Endodermal cell (in vitro differentiated cells): Measurements from ENCODE around the gene MLLT6. TPM values are rescaled to one million over a fixed set of nuclear protein-coding genes. Genes with fewer than 3 reads are reported as not detected.
A peak's percentile ranks its signal among the peaks of the same experiment; 100 is the strongest.

Experiments used
- DNase-seq: peaks from one replicate; pipeline ENCODE4 v3.0.0-alpha.2; 2017
- H3K27ac ChIP-seq: 2 replicates; pipeline ENCODE4 v1.5.1; 2013; ENCODE audit warnings: mild to moderate bottlenecking, low read depth, low read length, moderate library complexity
- H3K27me3 ChIP-seq: 2 replicates; pipeline ENCODE4 v1.6.1; 2013; ENCODE audit warnings: mild to moderate bottlenecking, low read length, moderate library complexity; ENCODE audit not compliant: insufficient read depth, control insufficient read depth, poor library complexity, severe bottlenecking
- H3K36me3 ChIP-seq: 2 replicates; pipeline ENCODE4 v1.7.0; 2013; ENCODE audit warnings: mild to moderate bottlenecking, low read length, moderate library complexity; ENCODE audit not compliant: control insufficient read depth, insufficient read depth
- H3K4me1 ChIP-seq: one replicate; pipeline ENCODE4 v1.7.0; 2013; ENCODE audit warnings: low read length; ENCODE audit not compliant: control insufficient read depth, insufficient read depth
- H3K4me3 ChIP-seq: 2 replicates; pipeline ENCODE4 v1.5.1; 2013; ENCODE audit warnings: mild to moderate bottlenecking, low read length, moderate library complexity
- H3K9ac ChIP-seq: 2 replicates; pipeline ENCODE4 v1.6.1; 2013; ENCODE audit warnings: mild to moderate bottlenecking, low read length, moderate library complexity; ENCODE audit not compliant: poor library complexity, severe bottlenecking; ENCODE audit errors: extremely low read depth
- H3K9me3 ChIP-seq: 2 replicates; pipeline ENCODE4 v1.6.1; 2013; ENCODE audit warnings: mild to moderate bottlenecking, low read length, moderate library complexity; ENCODE audit not compliant: control insufficient read depth
- H3K27ac Mint-ChIP-seq: 2 replicates; pipeline ENCODE4 v1.8.0; 2020; ENCODE audit warnings: mixed read lengths
- H3K27me3 Mint-ChIP-seq: 2 replicates; pipeline ENCODE4 v1.8.0; 2021; ENCODE audit warnings: mild to moderate bottlenecking, mixed read lengths; ENCODE audit not compliant: insufficient read depth
- H3K36me3 Mint-ChIP-seq: 2 replicates; pipeline ENCODE4 v1.8.0; 2020; ENCODE audit warnings: low read depth, mixed read lengths
- H3K4me1 Mint-ChIP-seq: 2 replicates; pipeline ENCODE4 v1.8.0; 2020; ENCODE audit warnings: mixed read lengths
- H3K4me3 Mint-ChIP-seq: 2 replicates; pipeline ENCODE4 v1.8.0; 2020; ENCODE audit warnings: mild to moderate bottlenecking, moderate library complexity, mixed read lengths
- H3K9me3 Mint-ChIP-seq: 2 replicates; pipeline ENCODE4 v1.8.0; 2020; ENCODE audit warnings: mild to moderate bottlenecking, mixed read lengths
- WGBS, 2 experiments: methylation state at CpG; one replicate each; pipeline versions ENCODE4 v1.1.5 to v1.1.7; 2013; ENCODE audit warnings: missing lambda C conversion rate in 2 of 2, mixed read lengths in 1 of 2; ENCODE audit not compliant: insufficient coverage in 1 of 2, insufficient read length in 1 of 2; 5-methylcytosine and 5-hydroxymethylcytosine counted together
- total RNA-seq, 2 donors: library from RNA; stranded (reverse); fragmentation: NEBNext Ultra II Directional in 1 of 2; extraction: Animal tissue kit (Norgen Biotek cat#: 25700) in 1 of 2; gene quantifications; 2 replicates in 1 of 2; 3 replicates in 1 of 2; pipeline ENCODE4 v1.2.1, GENCODE V29; 2021
- TF ChIP-seq, protein P1 (sequence below): fragments of 200-600 bp; sonication (generic); conservative IDR thresholded peaks from 2 replicates; pipeline ENCODE4 v1.5.0; 2021; ENCODE audit warnings: antibody characterized with exemption, mild to moderate bottlenecking

Gene MLLT6
- total RNA-seq, 2 donors from 2014 or later, result 112 to 127 TPM

GRCh38 chr17:38732376-38733281 is 27.6 kb downstream of the MLLT6 start:
- H3K4me3 Mint-ChIP-seq, result no peak overlapping the region
- H3K9me3 Mint-ChIP-seq, result no peaks in the 10 kb centered on the region
- no peak overlapping the region for H3K27ac ChIP-seq

GRCh38 chr17:38733282-38733981 is 28.4 kb downstream of the MLLT6 start:
- Mint-ChIP-seq H3K4me1 (peaks cover 11% of the 10 kb centered on the region), H3K27me3 (peaks cover 2% of the 10 kb centered on the region), H3K36me3 (peaks cover 37% of the 10 kb centered on the region), H3K4me3 (no peak overlapping the region), H3K9me3 (no peaks in the 10 kb centered on the region), H3K27ac (peak overlapping the region; percentile 46)
- DNase-seq, result no peak
- H3K36me3 ChIP-seq, result peaks cover 48% of the 10 kb centered on the region
- TF ChIP-seq, protein P1, sequence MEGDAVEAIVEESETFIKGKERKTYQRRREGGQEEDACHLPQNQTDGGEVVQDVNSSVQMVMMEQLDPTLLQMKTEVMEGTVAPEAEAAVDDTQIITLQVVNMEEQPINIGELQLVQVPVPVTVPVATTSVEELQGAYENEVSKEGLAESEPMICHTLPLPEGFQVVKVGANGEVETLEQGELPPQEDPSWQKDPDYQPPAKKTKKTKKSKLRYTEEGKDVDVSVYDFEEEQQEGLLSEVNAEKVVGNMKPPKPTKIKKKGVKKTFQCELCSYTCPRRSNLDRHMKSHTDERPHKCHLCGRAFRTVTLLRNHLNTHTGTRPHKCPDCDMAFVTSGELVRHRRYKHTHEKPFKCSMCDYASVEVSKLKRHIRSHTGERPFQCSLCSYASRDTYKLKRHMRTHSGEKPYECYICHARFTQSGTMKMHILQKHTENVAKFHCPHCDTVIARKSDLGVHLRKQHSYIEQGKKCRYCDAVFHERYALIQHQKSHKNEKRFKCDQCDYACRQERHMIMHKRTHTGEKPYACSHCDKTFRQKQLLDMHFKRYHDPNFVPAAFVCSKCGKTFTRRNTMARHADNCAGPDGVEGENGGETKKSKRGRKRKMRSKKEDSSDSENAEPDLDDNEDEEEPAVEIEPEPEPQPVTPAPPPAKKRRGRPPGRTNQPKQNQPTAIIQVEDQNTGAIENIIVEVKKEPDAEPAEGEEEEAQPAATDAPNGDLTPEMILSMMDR, result no peak
- no peak overlapping the region for H3K27ac ChIP-seq
- H3K27me3 ChIP-seq, result no peaks in the 10 kb centered on the region
- no peak overlapping the region for H3K4me3 ChIP-seq
- no peak overlapping the region for H3K9ac ChIP-seq
- H3K4me1 ChIP-seq, result peaks cover 3% of the 10 kb centered on the region
- WGBS, 2 experiments, result 89% methylated on average over 8 to 9 of the region's 9 CpGs
- H3K9me3 ChIP-seq, result no peaks in the 10 kb centered on the region

More at GRCh38 chr17:38732376-38733281, 27.6 kb downstream of the MLLT6 start:
- H3K36me3 ChIP-seq, result peaks cover 41% of the 10 kb centered on the region
- peak overlapping the region; percentile 39 for H3K27ac Mint-ChIP-seq
- peaks cover 29% of the 10 kb centered on the region for H3K36me3 Mint-ChIP-seq
- H3K9ac ChIP-seq, result no peak overlapping the region
- H3K27me3 Mint-ChIP-seq, result peaks cover 4% of the 10 kb centered on the region
- 94 to 98% methylated on average over 6 to 7 of the region's 7 CpGs for WGBS, 2 experiments
- no peaks in the 10 kb centered on the region for H3K27me3 ChIP-seq
- TF ChIP-seq, protein P1, result no peak
- no peak overlapping the region for H3K4me3 ChIP-seq
- DNase-seq, result peak; percentile 42
- no peaks in the 10 kb centered on the region for H3K9me3 ChIP-seq
- H3K4me1 ChIP-seq, result peaks cover 3% of the 10 kb centered on the region
- H3K4me1 Mint-ChIP-seq, result peaks cover 11% of the 10 kb centered on the region

GRCh38 chr17:38733982-38734973 is 29.2 kb downstream of the MLLT6 start:
- Histone ChIP-seq H3K9ac (no peak overlapping the region), H3K4me3 (no peak overlapping the region), H3K36me3 (peaks cover 56% of the 10 kb centered on the region), H3K27me3 (no peaks in the 10 kb centered on the region), H3K27ac (no peak overlapping the region), H3K4me1 (peaks cover 3% of the 10 kb centered on the region), H3K9me3 (no peaks in the 10 kb centered on the region)
- Mint-ChIP-seq H3K36me3 (peaks cover 45% of the 10 kb centered on the region), H3K9me3 (no peaks in the 10 kb centered on the region), H3K4me1 (peaks cover 11% of the 10 kb centered on the region), H3K27ac (peak overlapping the region; percentile 32), H3K4me3 (no peak overlapping the region), H3K27me3 (no peaks in the 10 kb centered on the region)
- WGBS, 2 experiments, result 83 to 87% methylated on average over 7 to 15 of the region's 15 CpGs
- DNase-seq, result peak; percentile 83
- TF ChIP-seq, protein P1, result peak; percentile 56
